ENCODE data around the gene LAMA2.

The LAMA2 gene

GRCh38 chr6:129340983-129341382 is 458.0 kb downstream of the LAMA2 start:
- DNase-seq (ENCODE audit: low spot score) = no peak
- no peak for TF ChIP-seq CTCF (IDR thresholded peaks at IDR 0.05; ENCODE audit: extremely low read depth, insufficient read depth, missing control alignments)
- in situ Hi-C loops (cut with MboI; ENCODE audit: low pct_unique_long_range_greater_than_20kb, low sequenced_read_pairs, unreplicated experiment) = no loop called here

GRCh38 chr6:129342243-129342642 is 459.3 kb downstream of the LAMA2 start:
- no peak for TF ChIP-seq CTCF (IDR thresholded peaks at IDR 0.05; ENCODE audit: extremely low read depth, insufficient read depth, missing control alignments)
- no peak for DNase-seq (ENCODE audit: low spot score)
- in situ Hi-C loops (cut with MboI; ENCODE audit: low pct_unique_long_range_greater_than_20kb, low sequenced_read_pairs, unreplicated experiment) = no loop called here

- in situ Hi-C loops (cut with MboI; ENCODE audit: low pct_unique_long_range_greater_than_20kb, low sequenced_read_pairs, unreplicated experiment) = no loop called here
- no peak for TF ChIP-seq CTCF (IDR thresholded peaks at IDR 0.05; ENCODE audit: extremely low read depth, insufficient read depth, missing control alignments)
Observed at GRCh38 chr6:129342796-129343195, 459.9 kb downstream of the LAMA2 start.

GRCh38 chr6:129344379-129344778 is 461.4 kb downstream of the LAMA2 start:
- in situ Hi-C loops (cut with MboI; ENCODE audit: low pct_unique_long_range_greater_than_20kb, low sequenced_read_pairs, unreplicated experiment) = no loop called here

More at GRCh38 chr6:129342796-129343195, 459.9 kb downstream of the LAMA2 start:
- no peak for DNase-seq (ENCODE audit: low spot score)

GRCh38 chr6:129345890-129346289 is 463.0 kb downstream of the LAMA2 start:
- in situ Hi-C loops (cut with MboI; ENCODE audit: low pct_unique_long_range_greater_than_20kb, low sequenced_read_pairs, unreplicated experiment) = no loop called here
- no peak for TF ChIP-seq CTCF (IDR thresholded peaks at IDR 0.05; ENCODE audit: extremely low read depth, insufficient read depth, missing control alignments)
- DNase-seq (ENCODE audit: low spot score) = no peak

More at GRCh38 chr6:129344379-129344778, 461.4 kb downstream of the LAMA2 start:
- no peak for TF ChIP-seq CTCF (IDR thresholded peaks at IDR 0.05; ENCODE audit: extremely low read depth, insufficient read depth, missing control alignments)
- DNase-seq (ENCODE audit: low spot score) = no peak

- no peak for TF ChIP-seq CTCF (IDR thresholded peaks at IDR 0.05; ENCODE audit: extremely low read depth, insufficient read depth, missing control alignments)
- in situ Hi-C loops (cut with MboI; ENCODE audit: low pct_unique_long_range_greater_than_20kb, low sequenced_read_pairs, unreplicated experiment) = no loop called here
Observed at GRCh38 chr6:129346964-129347363, 464.0 kb downstream of the LAMA2 start.

GRCh38 chr6:129350278-129350677 is 467.3 kb downstream of the LAMA2 start:
- no peak for DNase-seq (ENCODE audit: low spot score)
- no peak for TF ChIP-seq CTCF (IDR thresholded peaks at IDR 0.05; ENCODE audit: extremely low read depth, insufficient read depth, missing control alignments)

More at GRCh38 chr6:129346964-129347363, 464.0 kb downstream of the LAMA2 start:
- DNase-seq (ENCODE audit: low spot score) = no peak

More at GRCh38 chr6:129350278-129350677, 467.3 kb downstream of the LAMA2 start:
- in situ Hi-C loops (cut with MboI; ENCODE audit: low pct_unique_long_range_greater_than_20kb, low sequenced_read_pairs, unreplicated experiment) = no loop called here
